ENCODE measurements around the gene MICAL3.
"Not testable (repeated sequence)": the region's sequence is repeated elsewhere in the genome, so short reads cannot be mapped to it uniquely, and the experiment has no call there.

The MICAL3 gene

GRCh38 chr22:17773606-17774205, 250.7 kb downstream of the MICAL3 start:
- DNase-seq (ENCODE audit: insufficient read length, low spot score) (peak; percentile 69), FAIRE-seq (peak; percentile 89)

GRCh38 chr22:17772958-17773605, 251.3 kb downstream of the MICAL3 start:
- FAIRE-seq (no peak), DNase-seq (ENCODE audit: insufficient read length, low spot score) (no peak)

GRCh38 chr22:17772249-17772957, 252.0 kb downstream of the MICAL3 start:
- FAIRE-seq (no peak), DNase-seq (ENCODE audit: insufficient read length, low spot score) (no peak)

GRCh38 chr22:17770180-17771077, 253.9 kb downstream of the MICAL3 start:
- FAIRE-seq (no peak), DNase-seq (ENCODE audit: insufficient read length, low spot score) (no peak)

GRCh38 chr22:17769716-17770082, 254.7 kb downstream of the MICAL3 start:
- no peak for DNase-seq (ENCODE audit: insufficient read length, low spot score)

GRCh38 chr22:17769013-17769715, 255.2 kb downstream of the MICAL3 start:
- DNase-seq (ENCODE audit: insufficient read length, low spot score) = no peak
- no peak for FAIRE-seq

More at GRCh38 chr22:17769716-17770082, 254.7 kb downstream of the MICAL3 start:
- no peak for FAIRE-seq

- DNase-seq (ENCODE audit: insufficient read length, low spot score) = peak; percentile 66
These were observed 256.9 kb downstream of the MICAL3 start for GRCh38 chr22:17767233-17768065.

GRCh38 chr22:17764852-17765251, 259.5 kb downstream of the MICAL3 start:
- FAIRE-seq; DNase-seq (ENCODE audit: insufficient read length, low spot score): not testable (repeated sequence)

More at GRCh38 chr22:17767233-17768065, 256.9 kb downstream of the MICAL3 start:
- peak; percentile 97 for FAIRE-seq

GRCh38 chr22:17764036-17764435, 260.3 kb downstream of the MICAL3 start:
- FAIRE-seq = no peak
- no peak for DNase-seq (ENCODE audit: insufficient read length, low spot score)

- FAIRE-seq; DNase-seq (ENCODE audit: insufficient read length, low spot score): not testable (repeated sequence)
These were observed 260.9 kb downstream of the MICAL3 start for GRCh38 chr22:17763442-17763841.

GRCh38 chr22:17761138-17761488, 263.2 kb downstream of the MICAL3 start:
- FAIRE-seq = no peak
- no peak for DNase-seq (ENCODE audit: insufficient read length, low spot score)

GRCh38 chr22:17754233-17754925, 270.0 kb downstream of the MICAL3 start:
- no peak for DNase-seq (ENCODE audit: insufficient read length, low spot score)
- FAIRE-seq = no peak

GRCh38 chr22:17753401-17753989, 270.9 kb downstream of the MICAL3 start:
- DNase-seq (ENCODE audit: insufficient read length, low spot score) (no peak), FAIRE-seq (no peak)

- FAIRE-seq (no peak), DNase-seq (ENCODE audit: insufficient read length, low spot score) (no peak)
These were observed 272.8 kb downstream of the MICAL3 start for GRCh38 chr22:17751596-17751995.

GRCh38 chr22:17749605-17750395, 274.6 kb downstream of the MICAL3 start:
- DNase-seq (ENCODE audit: insufficient read length, low spot score) (no peak), FAIRE-seq (no peak)

GRCh38 chr22:17748555-17749353, 275.6 kb downstream of the MICAL3 start:
- no peak for FAIRE-seq
- DNase-seq (ENCODE audit: insufficient read length, low spot score) = no peak

- DNase-seq (ENCODE audit: insufficient read length, low spot score) (no peak), FAIRE-seq (no peak)
These were observed 277.4 kb downstream of the MICAL3 start for GRCh38 chr22:17746916-17747315.

Measured in GM19239 (cell line).